ENCODE measurements around the gene KRTAP5-1.
"Not testable (repeated sequence)": the region's sequence is repeated elsewhere in the genome, so short reads cannot be mapped to it uniquely, and the experiment has no call there.

The KRTAP5-1 gene

GRCh38 chr11:1584661-1585370 lies at the start of gene KRTAP5-1:
Gene KRTAP5-1 (minus strand): TSS chr11:1585283. CDS start chr11:1585249, 34 bp downstream.
- DNase-seq, ATAC-seq: not testable (repeated sequence)

- ATAC-seq (no peak), DNase-seq (no peak)
Measured at GRCh38 chr11:1633864-1634263, 48.8 kb upstream of the KRTAP5-1 start.

GRCh38 chr11:1632053-1632714 lies 47.1 kb upstream of the KRTAP5-1 start:
- DNase-seq (no peak), ATAC-seq (no peak)

GRCh38 chr11:1631066-1631568 lies 46.0 kb upstream of the KRTAP5-1 start:
- no peak for ATAC-seq
- no peak for DNase-seq

GRCh38 chr11:1630271-1630670 lies 45.2 kb upstream of the KRTAP5-1 start:
- ATAC-seq (no peak), DNase-seq (no peak)

GRCh38 chr11:1629326-1630185 lies 44.5 kb upstream of the KRTAP5-1 start, which contains the start of gene KRTAP5-5:
Gene KRTAP5-5 (plus strand): TSS chr11:1629775. CDS start chr11:1629841, 66 bp downstream.
- DNase-seq (no peak), ATAC-seq (no peak)

- DNase-seq (peak; percentile 80), ATAC-seq (peak; percentile 87)
Measured at GRCh38 chr11:1628506-1629325, 43.6 kb upstream of the KRTAP5-1 start.

GRCh38 chr11:1625541-1625940 lies 40.5 kb upstream of the KRTAP5-1 start:
- DNase-seq (no peak), ATAC-seq (no peak)

GRCh38 chr11:1624621-1625020 lies 39.5 kb upstream of the KRTAP5-1 start:
- no peak for ATAC-seq

GRCh38 chr11:1623716-1624115 lies 38.6 kb upstream of the KRTAP5-1 start:
- DNase-seq (no peak), ATAC-seq (no peak)

More at GRCh38 chr11:1624621-1625020, 39.5 kb upstream of the KRTAP5-1 start:
- no peak for DNase-seq

GRCh38 chr11:1622086-1622485 lies 37.0 kb upstream of the KRTAP5-1 start, which contains the start of gene KRTAP5-4:
Gene KRTAP5-4 (minus strand): TSS chr11:1622138. CDS start chr11:1622093, 45 bp downstream.
- no peak for DNase-seq
- no peak for ATAC-seq

- ATAC-seq = no peak
- DNase-seq = no peak
Measured at GRCh38 chr11:1619449-1619848, 34.4 kb upstream of the KRTAP5-1 start.

GRCh38 chr11:1618231-1618630 lies 33.1 kb upstream of the KRTAP5-1 start:
- no peak for ATAC-seq
- no peak for DNase-seq

- no peak for DNase-seq
- ATAC-seq = no peak
Measured at GRCh38 chr11:1608363-1608762, 23.3 kb upstream of the KRTAP5-1 start, which contains the start of gene KRTAP5-3. Gene KRTAP5-3 (minus strand): TSS chr11:1608463. CDS start chr11:1608385, 78 bp downstream.

GRCh38 chr11:1607901-1608300 lies 22.8 kb upstream of the KRTAP5-1 start:
- DNase-seq, ATAC-seq: not testable (repeated sequence)

GRCh38 chr11:1607156-1607845 lies 22.2 kb upstream of the KRTAP5-1 start:
- not testable (repeated sequence) for ATAC-seq, DNase-seq

GRCh38 chr11:1605923-1606322 lies 20.8 kb upstream of the KRTAP5-1 start:
- peak; percentile 23 for ATAC-seq
- not testable (repeated sequence) for DNase-seq

- ATAC-seq (no peak), DNase-seq (no peak)
Measured at GRCh38 chr11:1604711-1605110, 19.6 kb upstream of the KRTAP5-1 start.

- DNase-seq (no peak), ATAC-seq (no peak)
Measured at GRCh38 chr11:1604181-1604580, 19.1 kb upstream of the KRTAP5-1 start.

- no peak for ATAC-seq
- no peak for DNase-seq
Measured at GRCh38 chr11:1603629-1604028, 18.5 kb upstream of the KRTAP5-1 start.

All from stimulated activated naive CD8-positive, alpha-beta T cell treated with anti-CD3 and anti-CD28 coated beads, Interleukin-15, Interleukin-2, amounts not matched to agents 100 U/mL and 50 U/mL, for 24 hours (primary cell).